Measurements from ENCODE around the gene PLS1.
A peak's percentile ranks its signal among the peaks of the same experiment; 100 is the strongest.
"Not testable (repeated sequence)": the region's sequence is repeated elsewhere in the genome, so short reads cannot be mapped to it uniquely, and the experiment has no call there.

Gene PLS1

GRCh38 chr3:142693136-142693853 is 97.1 kb downstream of the PLS1 start:
- no peak for DNase-seq (ENCODE audit: low read depth)

DNA sequence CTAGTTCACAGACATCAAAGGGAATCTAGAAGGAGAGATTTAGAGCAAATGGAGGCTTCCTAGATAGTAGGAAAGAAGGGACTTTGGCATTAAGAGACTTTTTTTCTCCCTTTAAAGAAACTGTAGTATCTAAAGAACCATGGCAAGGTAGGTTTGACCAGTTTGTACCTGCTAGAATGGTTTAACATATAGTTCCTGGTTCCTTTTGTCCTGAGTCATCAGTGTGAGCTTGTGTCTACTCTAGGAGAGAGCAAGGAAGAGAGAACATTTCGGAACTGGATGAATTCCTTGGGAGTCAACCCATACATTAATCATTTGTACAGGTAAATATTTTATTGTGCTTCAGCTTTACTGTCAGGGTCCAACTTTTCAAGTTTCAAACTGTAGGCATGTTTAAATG is 98.0 kb downstream of the PLS1 start:
- no peak for DNase-seq (ENCODE audit: low read depth)

DNA sequence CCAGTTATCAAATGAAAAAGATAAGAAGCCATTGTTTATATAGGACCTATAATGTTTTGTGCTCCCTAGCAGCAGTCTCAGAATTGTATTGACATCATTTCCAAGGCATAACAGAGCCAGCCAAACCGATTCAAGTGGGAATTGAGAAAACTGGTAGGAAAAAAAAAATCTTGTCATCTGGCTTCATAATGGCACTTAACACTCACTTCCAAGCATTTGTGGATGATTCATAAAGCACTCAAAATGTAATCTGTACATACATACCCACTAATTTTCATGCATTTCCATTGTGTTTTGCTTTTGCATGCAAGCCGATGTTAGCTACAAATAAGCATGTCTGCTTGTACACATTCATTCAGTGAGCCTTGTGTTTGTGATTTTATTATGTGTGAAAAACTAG is 109.0 kb downstream of the PLS1 start:
- DNase-seq (ENCODE audit: low read depth): no peak

DNA sequence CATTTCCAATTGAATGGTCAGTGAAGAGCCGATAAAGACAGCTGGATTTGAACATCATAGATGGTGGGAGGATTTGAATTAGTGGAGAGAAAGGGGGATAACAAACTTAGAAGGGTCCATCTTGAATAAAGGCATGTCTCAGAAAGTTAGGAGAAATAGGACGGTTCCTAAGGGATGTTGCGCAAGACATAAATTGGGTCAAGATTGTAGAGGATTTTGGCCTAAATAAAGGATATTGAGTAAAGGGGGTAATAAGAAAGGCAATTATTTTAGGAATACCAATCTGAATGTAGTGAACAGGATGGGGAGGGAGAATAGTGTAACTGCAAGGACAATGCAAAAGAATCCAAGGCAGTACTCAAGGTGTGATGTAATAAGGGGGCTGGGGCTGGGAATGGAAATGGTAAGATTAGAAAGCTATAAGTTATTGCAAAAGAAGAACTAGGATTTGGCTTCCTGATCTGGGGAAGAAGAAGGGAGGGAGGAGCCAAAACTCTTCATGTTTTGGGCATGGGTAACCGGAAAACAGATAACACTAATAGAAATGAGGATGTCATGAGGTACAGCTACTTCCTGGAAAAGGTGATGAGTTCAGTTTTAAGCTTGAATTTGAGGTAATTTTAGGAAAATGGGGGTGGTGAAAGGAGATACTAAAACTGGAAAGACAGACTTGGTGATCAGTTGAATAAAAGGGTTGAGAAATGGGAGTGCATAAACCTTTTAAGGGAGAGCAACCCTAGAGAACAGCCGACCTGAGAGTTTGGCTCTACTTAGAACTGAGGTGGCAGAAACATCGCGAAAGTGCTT is 110.3 kb downstream of the PLS1 start:
- no peak for DNase-seq (ENCODE audit: low read depth)

- DNase-seq (ENCODE audit: low read depth): no peak
These were observed 113.0 kb downstream of the PLS1 start for GRCh38 chr3:142709207-142709606.

- not testable (repeated sequence) for DNase-seq (ENCODE audit: low read depth)
These were observed 118.7 kb downstream of the PLS1 start for GRCh38 chr3:142714882-142715281.

DNA sequence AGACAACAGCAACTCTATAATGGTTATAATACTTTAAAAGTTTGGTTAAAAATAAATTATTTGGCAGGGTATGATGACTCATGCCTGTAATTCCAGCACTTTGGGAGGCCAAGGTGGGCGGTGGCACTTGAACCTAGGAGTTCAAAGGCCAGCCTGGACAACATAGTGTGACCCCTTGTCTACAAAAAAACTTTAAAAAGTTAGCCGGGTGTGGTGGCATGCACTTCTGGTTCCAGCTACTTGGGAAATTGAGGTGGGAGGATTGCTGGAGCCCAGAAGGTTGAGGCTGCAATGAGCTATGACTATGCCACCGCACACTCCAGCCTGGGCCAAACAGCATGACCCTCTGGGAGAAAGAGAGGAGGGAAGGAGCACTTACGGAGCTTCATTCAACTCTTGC is 119.9 kb downstream of the PLS1 start:
- no peak for DNase-seq (ENCODE audit: low read depth)

GRCh38 chr3:142723665-142723967 is 127.4 kb downstream of the PLS1 start:
- DNase-seq (ENCODE audit: low read depth): no peak

DNA sequence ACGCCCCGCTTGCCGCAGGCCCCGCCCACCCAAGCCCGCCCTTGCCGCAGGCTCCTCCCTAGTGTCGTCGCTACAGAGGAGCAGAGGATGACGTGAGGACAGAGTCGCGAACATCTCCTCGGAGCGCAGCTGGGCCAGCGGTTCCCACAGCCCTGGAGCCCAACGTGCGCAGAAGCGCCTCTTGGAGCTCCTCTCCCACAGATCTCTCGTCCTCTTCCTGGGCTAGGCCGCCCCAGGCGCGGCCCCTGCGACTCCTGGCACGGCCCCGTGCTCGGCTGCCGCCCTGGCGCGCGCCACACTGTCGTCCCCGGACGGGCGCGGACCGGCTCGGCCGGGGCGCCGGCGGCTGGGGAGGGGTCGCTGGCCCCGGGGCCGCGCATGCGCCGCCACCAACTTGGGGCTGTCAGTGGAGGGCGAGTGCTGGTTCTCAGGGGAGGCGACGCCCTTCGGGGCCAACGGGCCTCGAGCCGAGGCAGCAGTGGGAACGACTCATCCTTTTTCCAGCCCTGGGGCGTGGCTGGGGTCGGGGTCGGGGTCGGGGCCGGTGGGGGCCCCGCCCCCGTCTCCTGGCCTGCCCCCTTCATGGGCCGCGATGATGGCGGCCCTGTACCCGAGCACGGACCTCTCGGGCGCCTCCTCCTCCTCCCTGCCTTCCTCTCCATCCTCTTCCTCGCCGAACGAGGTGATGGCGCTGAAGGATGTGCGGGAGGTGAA is 127.9 kb downstream of the PLS1 start, which contains the start of gene TRPC1:
Gene TRPC1 (plus strand): TSS at position 67 of the 714 bp plus-strand sequence. CDS start 526 bp downstream, at position 593.
- DNase-seq (ENCODE audit: low read depth): peak; percentile 76

- DNase-seq (ENCODE audit: low read depth): peak; percentile 2
These were observed 128.6 kb downstream of the PLS1 start for GRCh38 chr3:142724682-142725356.

DNA sequence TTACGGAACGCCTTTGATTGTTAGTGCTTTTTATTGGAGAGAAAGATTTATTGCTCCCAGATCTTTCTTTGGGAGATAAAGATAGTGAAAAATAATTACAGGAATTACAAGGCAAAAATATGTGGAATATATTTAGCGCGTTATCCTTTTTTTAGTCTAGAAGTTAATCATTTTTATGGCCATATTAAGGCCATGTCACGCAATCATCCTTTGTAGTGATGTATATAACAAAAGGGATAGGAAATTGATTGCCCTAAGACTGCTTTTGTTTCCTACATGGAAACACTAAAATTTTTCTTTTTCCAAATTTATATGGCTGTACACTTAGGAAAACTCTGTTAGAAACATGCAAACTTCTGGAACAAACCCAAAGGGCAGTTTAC is 129.2 kb downstream of the PLS1 start:
- no peak for DNase-seq (ENCODE audit: low read depth)

GRCh38 chr3:142726017-142726416 is 129.8 kb downstream of the PLS1 start:
- no peak for DNase-seq (ENCODE audit: low read depth)

DNA sequence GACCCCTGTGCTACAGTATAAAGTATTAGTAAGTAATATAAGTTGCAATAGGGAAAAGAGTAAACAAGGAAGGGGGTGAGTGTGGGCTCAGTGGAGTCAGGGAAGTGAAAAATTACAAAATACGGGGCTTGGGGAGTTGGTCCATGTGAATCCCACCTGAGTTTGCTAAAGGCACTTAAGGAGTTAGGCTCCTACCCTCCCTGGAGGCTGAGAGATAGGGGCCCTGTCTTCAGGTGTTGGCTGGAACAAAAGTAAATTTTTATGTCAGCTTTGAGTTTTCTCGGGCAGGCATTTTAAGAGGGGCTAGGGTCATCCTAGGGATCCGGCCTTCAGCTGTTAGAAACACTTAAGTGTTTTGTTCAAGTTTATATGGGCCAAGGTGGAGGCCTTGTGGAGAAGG is 135.9 kb downstream of the PLS1 start:
- no peak for DNase-seq (ENCODE audit: low read depth)

DNA sequence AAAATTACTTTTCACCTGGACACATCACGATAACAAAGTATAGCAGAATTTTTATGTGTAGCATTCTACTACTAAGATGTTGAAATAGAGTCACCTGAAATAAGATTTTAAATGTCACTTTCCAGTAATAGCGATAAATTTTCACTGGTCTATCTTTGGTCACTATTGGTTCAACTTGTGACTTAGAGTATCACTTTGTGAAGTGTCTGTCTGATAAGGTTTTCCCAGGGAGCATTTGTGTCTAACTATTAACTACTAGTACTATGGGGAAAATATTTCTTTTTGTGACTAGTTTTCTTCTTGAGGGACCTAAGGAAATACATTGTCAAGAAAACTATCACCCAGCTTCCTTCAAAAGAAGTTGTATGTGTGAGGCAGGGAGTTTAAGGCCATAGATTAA is 138.6 kb downstream of the PLS1 start:
- DNase-seq (ENCODE audit: low read depth): no peak

GRCh38 chr3:142735462-142735861 is 139.3 kb downstream of the PLS1 start:
- DNase-seq (ENCODE audit: low read depth): no peak

DNA sequence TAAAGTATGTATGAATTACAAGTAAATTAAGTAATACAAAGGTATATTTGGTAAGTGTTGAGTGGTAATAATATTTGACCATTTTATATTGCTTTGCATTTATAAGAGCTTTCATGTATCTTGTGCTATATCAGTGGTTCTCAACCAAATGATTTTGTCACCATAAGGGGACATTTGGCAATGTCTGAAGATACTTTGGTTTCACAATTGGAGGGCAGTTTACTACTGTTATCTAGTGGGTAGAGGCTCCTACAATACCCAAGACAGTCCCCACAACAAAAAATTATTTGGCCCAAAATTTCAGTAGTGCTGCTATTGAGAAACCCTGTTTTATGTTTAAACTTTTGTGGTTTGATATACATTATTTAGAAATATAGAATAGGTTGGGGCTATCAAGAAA is 142.2 kb downstream of the PLS1 start:
- no peak for DNase-seq (ENCODE audit: low read depth)

DNA sequence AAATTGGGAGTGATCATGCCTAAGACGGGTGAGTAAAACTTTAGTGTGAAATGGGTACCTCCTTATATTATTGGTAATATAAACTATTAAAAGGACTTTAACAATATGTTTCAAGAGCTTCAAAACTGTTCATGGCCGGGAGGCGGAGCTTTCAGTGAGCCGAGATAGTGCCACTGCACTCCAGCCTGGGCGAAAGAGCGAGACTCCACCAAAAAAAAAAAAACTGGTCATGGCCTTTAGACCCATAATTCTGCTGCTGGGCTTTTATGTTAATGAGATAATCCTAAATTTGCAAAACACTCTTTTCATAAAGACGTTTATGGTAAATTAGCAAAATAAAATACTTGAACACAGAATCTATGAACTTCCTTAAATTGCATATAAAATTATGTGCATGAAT is 150.5 kb downstream of the PLS1 start:
- no peak for DNase-seq (ENCODE audit: low read depth)

GRCh38 chr3:142750531-142750930 is 154.3 kb downstream of the PLS1 start:
- DNase-seq (ENCODE audit: low read depth): not testable (repeated sequence)

DNA sequence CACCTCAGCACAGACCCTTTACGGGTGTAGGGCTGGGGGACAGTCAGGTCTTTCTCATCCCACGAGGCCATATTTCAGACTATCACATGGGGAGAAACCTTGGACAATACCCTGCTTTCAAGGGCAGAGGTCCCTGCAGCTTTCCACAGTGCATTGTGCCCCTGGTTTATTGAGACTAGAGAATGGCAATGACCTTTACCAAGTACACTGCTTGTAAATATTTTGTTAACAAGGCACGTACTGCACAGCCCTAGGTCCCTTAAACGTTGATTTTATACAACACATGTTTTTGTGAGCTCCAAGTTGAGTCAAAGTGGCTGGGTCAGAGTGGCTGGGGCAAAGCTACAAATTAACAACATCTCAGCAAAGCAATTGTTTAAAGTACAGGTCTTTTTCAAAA is 156.4 kb downstream of the PLS1 start:
- not testable (repeated sequence) for DNase-seq (ENCODE audit: low read depth)

- DNase-seq (ENCODE audit: low read depth): no peak
These were observed 158.3 kb downstream of the PLS1 start for GRCh38 chr3:142754494-142754893.

Measured in fibroblast of gingiva (primary cell).